IMR-90 (cell line): ENCODE data around the gene ZNF311. TPM values are rescaled to one million over a fixed set of nuclear protein-coding genes. Genes with fewer than 3 reads are reported as not detected.
"Not testable (repeated sequence)": the region's sequence is repeated elsewhere in the genome, so short reads cannot be mapped to it uniquely, and the experiment has no call there.

Source experiments
- ATAC-seq: fragments of 200-7000 bp; cut with Tn5 transposase; 2 replicates; pipeline ENCODE4 v1.9.1; 2020; ENCODE audit warnings: low read depth, mild to moderate bottlenecking, moderate library complexity
- BruUV-seq: library from RNA; stranded (reverse); fragments of 400-500 nt; replicated peaks from 2 replicates; lab custom pipeline; 2021; lab: Mats Ljungman, UMichigan
- CTCF ChIA-PET: fragments of 300-600 bp; formaldehyde crosslinking; extraction: SDS; loops from one replicate; lab custom pipeline; 2021; ENCODE audit warnings: antibody characterized with exemption; lab: Yijun Ruan, JAX
- POLR2A ChIA-PET: fragments of 300-600 bp; sonication (Branson Sonifier 250); formaldehyde crosslinking; loops from one replicate; lab custom pipeline; 2022; ENCODE audit warnings: antibody characterized with exemption; ENCODE audit not compliant: unreplicated experiment; lab: Charles Lee
- DNase-seq: peaks from one replicate; pipeline ENCODE4 v3.0.0; 2013
- H2AFZ ChIP-seq: replicated peaks from 2 replicates; pipeline ENCODE3; 2013; ENCODE audit warnings: low read length, mild to moderate bottlenecking; ENCODE audit not compliant: poor library complexity
- H2AK5ac ChIP-seq: 2 replicates; pipeline ENCODE4 v1.6.1; 2013; ENCODE audit warnings: low read depth, low read length, inconsistent platforms
- H2AK9ac ChIP-seq: replicated peaks from 2 replicates; pipeline ENCODE3; 2013; ENCODE audit warnings: mild to moderate bottlenecking, low read depth, low read length, moderate library complexity; ENCODE audit not compliant: poor library complexity
- H2BK120ac ChIP-seq: 2 replicates; pipeline ENCODE4 v1.6.1; 2013; ENCODE audit warnings: low read depth, low read length, inconsistent platforms
- H2BK15ac ChIP-seq: 3 replicates; pipeline ENCODE4 v1.6.1; 2013; ENCODE audit warnings: low read depth, low read length, inconsistent platforms
- H2BK20ac ChIP-seq: 2 replicates; pipeline ENCODE4 v1.6.1; 2013; ENCODE audit warnings: low read depth, mild to moderate bottlenecking, inconsistent platforms, low read length, moderate library complexity
- H2BK5ac ChIP-seq: 2 replicates; pipeline ENCODE4 v1.6.1; 2013; ENCODE audit warnings: mild to moderate bottlenecking, low read depth, low read length, inconsistent platforms; ENCODE audit not compliant: poor library complexity, severe bottlenecking
- H3K14ac ChIP-seq: replicated peaks from 2 replicates; pipeline ENCODE4 v1.6.1; 2013; ENCODE audit warnings: low read depth, low read length, inconsistent platforms
- H3K18ac ChIP-seq: 2 replicates; pipeline ENCODE4 v1.6.1; 2013; ENCODE audit warnings: low read depth, low read length, control low read depth
- H3K23ac ChIP-seq: 2 replicates; pipeline ENCODE4 v1.6.1; 2013; ENCODE audit warnings: low read depth, low read length, inconsistent platforms
- H3K27ac ChIP-seq: 2 replicates; pipeline ENCODE4 v1.5.1; 2013; ENCODE audit warnings: mild to moderate bottlenecking, control low read depth, low read length; ENCODE audit not compliant: insufficient read depth
- H3K27me3 ChIP-seq: 2 replicates; pipeline ENCODE4 v1.6.1; 2013; ENCODE audit warnings: low read length; ENCODE audit not compliant: control insufficient read depth, insufficient read depth
- H3K36me3 ChIP-seq: 2 replicates; pipeline ENCODE4 v1.6.1; 2013; ENCODE audit warnings: low read length, mixed read lengths; ENCODE audit not compliant: control insufficient read depth, insufficient read depth
- H3K4ac ChIP-seq: 2 replicates; pipeline ENCODE4 v1.6.1; 2013; ENCODE audit warnings: low read depth, low read length, inconsistent platforms
- H3K4me1 ChIP-seq: 2 replicates; pipeline ENCODE4 v1.6.1; 2013; ENCODE audit warnings: low read length, mixed read lengths; ENCODE audit not compliant: control insufficient read depth, insufficient read depth
- H3K4me2 ChIP-seq: 2 replicates; pipeline ENCODE4 v1.6.1; 2013; ENCODE audit warnings: low read depth, mild to moderate bottlenecking, control low read depth, low read length, moderate library complexity
- H3K4me3 ChIP-seq: 2 replicates; pipeline ENCODE4 v1.5.1; 2013; ENCODE audit warnings: low read depth, mild to moderate bottlenecking, control low read depth, low read length, moderate library complexity; ENCODE audit not compliant: insufficient read depth
- H3K56ac ChIP-seq: 2 replicates; pipeline ENCODE4 v1.6.1; 2013; ENCODE audit warnings: low read length, inconsistent platforms; ENCODE audit not compliant: insufficient read depth; ENCODE audit errors: extremely low read depth
- H3K79me1 ChIP-seq, 2 experiments: 2 replicates each; pipeline ENCODE4 v1.6.1; 2013; ENCODE audit warnings: low read length in 2 of 2, inconsistent platforms in 1 of 2, low read depth in 1 of 2
- H3K9ac ChIP-seq: 2 replicates; pipeline ENCODE4 v1.6.1; 2013; ENCODE audit warnings: low read depth, low read length, control low read depth
- H3K9me1 ChIP-seq: 2 replicates; pipeline ENCODE4 v1.6.1; 2013; ENCODE audit warnings: low read length, inconsistent platforms; ENCODE audit not compliant: insufficient read depth
- H3K9me3 ChIP-seq: 2 replicates; pipeline ENCODE4 v1.6.1; 2013; ENCODE audit warnings: low read length; ENCODE audit not compliant: control insufficient read depth, insufficient read depth
- H4K20me1 ChIP-seq: 2 replicates; pipeline ENCODE4 v1.6.1; 2013; ENCODE audit warnings: low read length, inconsistent platforms; ENCODE audit not compliant: insufficient read depth
- H4K5ac ChIP-seq: 2 replicates; pipeline ENCODE4 v1.6.1; 2013; ENCODE audit warnings: mild to moderate bottlenecking, low read depth, low read length, control low read depth
- H4K8ac ChIP-seq, 2 experiments: 2 replicates each; pipeline ENCODE4 v1.6.1; 2013; ENCODE audit warnings: low read depth in 2 of 2, low read length in 2 of 2, control low read depth in 1 of 2, inconsistent platforms in 1 of 2
- H4K91ac ChIP-seq: 2 replicates; pipeline ENCODE4 v1.6.1; 2013; ENCODE audit warnings: low read depth, low read length, inconsistent platforms; ENCODE audit not compliant: insufficient read depth
- WGBS, 2 experiments: methylation state at CpG; one replicate each; pipeline versions ENCODE4 v1.1.5 to v1.1.7; 2013; ENCODE audit warnings: missing lambda C conversion rate in 2 of 2; ENCODE audit not compliant: insufficient read length in 1 of 2; ENCODE audit errors: extremely low coverage in 2 of 2; 5-methylcytosine and 5-hydroxymethylcytosine counted together
- dilution Hi-C: fragments of 300-500 bp; cut with HindIII; formaldehyde crosslinking; loops from one replicate; pipeline ENCODE4 v1.14.3; 2018; ENCODE audit warnings: low sequenced_read_pairs; ENCODE audit not compliant: unreplicated experiment
- in situ Hi-C: fragments of 300-500 bp; cut with MboI; formaldehyde crosslinking; loops from 3 replicates; pipeline ENCODE4 v1.14.3; 2019; ENCODE audit warnings: low sequenced_read_pairs, inconsistent platforms, mixed read lengths
- intact Hi-C: fragments of 100-400 bp; cut with micrococcal nuclease; formaldehyde crosslinking; loops from 2 replicates; pipeline ENCODE4 v1.10.0; 2022
- polyA plus RNA-seq, 3 experiments: library from polyadenylated mRNA; depleted of rRNA; stranded (reverse); fragments of >200 nt; gene quantifications; 2 replicates each; pipeline ENCODE4 v1.2.3, GENCODE V29; 2012; ENCODE audit warnings: low replicate concordance in 1 of 3
- total RNA-seq: library from RNA; depleted of rRNA; stranded (reverse); fragments of >200 nt; gene quantifications from 2 replicates; pipeline ENCODE4 v1.2.3, GENCODE V29; 2012

ZNF311 gene
- total and polyA plus RNA-seq, 2 of the 4 experiments (the other 2 are of a cell fraction) = 0.34 to 0.36 TPM

GRCh38 chr6:28957795-28958314 lies 47.3 kb downstream of the ZNF311 start:
- H3K36me3 ChIP-seq, H4K5ac ChIP-seq, BruUV-seq, H3K79me1 ChIP-seq, H3K4me3 ChIP-seq, H3K9ac ChIP-seq, POLR2A ChIA-PET, H2AFZ ChIP-seq, H3K23ac ChIP-seq, H3K9me1 ChIP-seq, intact Hi-C loops, CTCF ChIA-PET, H3K56ac ChIP-seq, dilution Hi-C loops, H3K27me3 ChIP-seq, H3K27ac ChIP-seq, H4K20me1 ChIP-seq, H2BK120ac ChIP-seq, ATAC-seq, in situ Hi-C loops, H2BK15ac ChIP-seq, H3K4me1 ChIP-seq, H2AK9ac ChIP-seq, DNase-seq, H4K8ac ChIP-seq, H3K4ac ChIP-seq, H2AK5ac ChIP-seq, H3K4me2 ChIP-seq, H2BK20ac ChIP-seq, H3K14ac ChIP-seq, H4K91ac ChIP-seq, H3K18ac ChIP-seq, H2BK5ac ChIP-seq, H3K9me3 ChIP-seq: not testable (repeated sequence)
- 90% methylated on average over 2 of the region's 24 CpGs; no CpG with 5 or more reads in 1 of the 2 experiments for WGBS, 2 experiments
